CD4-positive, alpha-beta T cell treated with Interleukin-1 beta for 1 hour (primary cell): ENCODE data around the gene SHROOM3.

ENCODE experiments used
- DNase-seq, 2 donors: peaks; one replicate each; pipeline ENCODE4 v3.0.0-alpha.2; 2020 to 2022

SHROOM3 gene

DNA sequence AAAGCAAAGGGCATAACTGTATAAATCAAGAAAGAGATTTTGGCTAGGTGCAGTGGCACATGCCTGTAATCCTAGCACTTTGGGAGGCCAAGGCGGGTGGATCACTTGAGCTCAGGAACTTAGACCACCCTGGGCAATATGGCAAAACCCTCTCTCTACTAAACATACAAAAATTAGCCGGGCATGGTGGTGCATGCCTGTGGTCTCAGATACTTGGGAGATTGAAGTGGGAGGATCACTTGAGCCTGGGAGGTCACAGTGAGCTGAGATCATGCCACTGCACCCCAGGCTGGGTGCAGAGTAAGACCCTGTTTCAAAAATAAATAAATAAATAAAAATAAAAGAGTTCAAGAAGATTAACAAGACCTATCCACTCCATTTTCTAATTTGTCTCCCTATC, 235.6 kb downstream of the SHROOM3 start:
- no peak for DNase-seq

DNA sequence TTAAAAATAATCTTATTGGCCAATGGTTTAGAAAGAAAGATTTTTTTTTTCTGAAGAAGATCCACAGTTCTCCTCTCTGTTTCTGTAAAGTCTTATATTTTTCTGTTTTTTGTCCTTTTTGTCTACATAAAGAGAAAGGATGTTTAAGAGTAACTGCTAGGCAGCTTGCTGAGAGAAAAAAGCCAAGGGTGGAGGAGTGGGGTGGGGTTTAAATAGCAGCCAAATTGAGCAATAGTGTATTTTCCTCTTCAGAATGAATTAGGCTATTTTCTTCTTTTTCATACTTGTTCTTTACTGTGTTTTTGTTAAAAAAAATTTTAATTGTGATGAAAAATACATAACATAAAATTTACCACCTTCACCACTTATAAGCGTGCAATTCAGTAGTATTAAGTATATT, 238.3 kb downstream of the SHROOM3 start:
- no peak for DNase-seq

DNA sequence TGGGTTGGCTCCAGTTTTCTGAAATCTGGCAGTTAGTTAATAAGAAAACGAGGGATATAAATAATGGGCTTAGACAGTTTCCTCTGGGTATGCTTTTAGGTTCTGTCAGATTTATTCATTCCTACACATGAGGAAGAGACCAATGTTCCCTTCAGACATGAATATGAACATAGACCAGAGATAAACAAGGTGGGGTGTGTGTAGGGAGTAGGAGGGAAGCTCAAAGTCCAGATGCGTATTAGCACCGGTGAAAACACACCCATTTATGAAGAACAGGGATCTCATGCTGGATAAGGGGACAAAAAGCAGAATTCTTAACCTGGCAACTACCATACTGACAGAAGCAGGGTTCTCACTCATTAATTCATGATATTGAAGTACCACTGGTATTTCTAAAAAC, 240.0 kb downstream of the SHROOM3 start:
- DNase-seq: no peak

DNA sequence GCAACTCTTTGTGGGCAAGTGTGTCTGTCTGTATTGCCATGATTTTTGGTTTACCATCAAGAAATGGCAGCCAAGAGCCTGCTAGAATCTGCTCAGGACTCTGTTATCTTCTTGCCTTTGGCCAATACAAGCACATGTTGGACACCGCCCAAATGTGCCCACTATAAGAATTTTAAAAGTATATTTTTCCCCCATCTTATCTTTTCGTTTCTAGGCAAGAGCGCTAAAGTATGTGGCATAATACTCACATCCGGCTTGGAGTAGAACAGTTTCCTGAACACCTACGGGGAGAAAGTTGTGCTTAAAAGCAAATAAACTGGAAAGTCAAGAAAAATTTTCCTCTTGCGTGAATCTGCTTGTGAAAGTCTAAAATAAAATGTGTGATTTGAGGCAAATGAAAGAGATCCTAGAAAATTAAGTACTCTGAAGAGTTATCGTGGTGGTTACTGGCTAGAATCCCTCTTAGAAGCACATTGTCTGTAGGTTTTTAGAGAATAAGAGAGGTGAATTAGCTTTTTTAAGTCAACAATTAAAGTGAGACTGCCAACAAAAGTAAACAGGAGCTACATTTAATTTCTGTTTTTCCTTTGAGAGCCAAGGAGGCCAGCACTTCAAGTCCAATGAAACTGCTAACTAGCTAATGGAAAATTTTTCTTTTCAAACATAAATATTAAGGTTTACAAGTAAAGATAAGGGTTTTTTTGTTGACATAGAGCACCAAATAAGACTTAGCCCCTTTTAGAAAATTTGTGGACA, 242.7 kb downstream of the SHROOM3 start:
- no peak for DNase-seq

DNA sequence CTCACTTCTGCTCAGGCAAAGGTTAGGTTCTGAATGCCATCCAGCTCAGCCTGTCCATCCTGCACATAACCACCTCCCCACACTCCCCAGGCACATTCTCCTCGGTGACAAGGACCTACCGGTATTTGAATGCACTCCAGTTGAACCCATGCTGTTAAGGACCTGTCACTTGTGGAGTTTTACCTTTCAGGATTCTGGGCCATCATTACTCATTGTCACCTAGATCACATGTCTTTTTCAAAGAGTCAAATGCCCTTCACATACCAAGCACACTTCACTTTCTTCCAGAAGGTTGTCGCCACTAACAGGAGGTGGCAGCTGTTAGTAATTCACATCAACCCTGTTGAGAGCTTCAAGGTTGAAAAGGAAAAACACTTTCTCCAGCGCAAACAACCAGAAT, 244.7 kb downstream of the SHROOM3 start:
- no peak for DNase-seq

DNA sequence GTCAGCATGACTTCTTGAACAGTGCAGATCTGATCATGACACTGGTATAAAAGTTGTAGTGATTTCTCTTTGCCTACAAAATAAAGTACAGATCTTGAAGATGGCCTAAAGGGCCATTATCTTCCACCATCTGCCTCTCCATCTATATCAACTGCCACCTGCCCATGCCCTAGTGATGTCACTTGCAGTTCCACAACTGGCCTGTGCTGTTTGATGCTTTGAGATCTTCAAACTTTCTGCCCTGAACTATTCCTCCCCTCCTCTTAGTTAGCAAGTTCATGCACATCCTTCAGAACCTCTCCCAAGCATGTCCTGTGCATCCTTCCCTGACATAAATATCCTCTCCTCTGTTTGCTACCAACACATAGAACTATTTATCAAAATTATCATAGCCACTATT, 245.9 kb downstream of the SHROOM3 start:
- DNase-seq: no peak

DNA sequence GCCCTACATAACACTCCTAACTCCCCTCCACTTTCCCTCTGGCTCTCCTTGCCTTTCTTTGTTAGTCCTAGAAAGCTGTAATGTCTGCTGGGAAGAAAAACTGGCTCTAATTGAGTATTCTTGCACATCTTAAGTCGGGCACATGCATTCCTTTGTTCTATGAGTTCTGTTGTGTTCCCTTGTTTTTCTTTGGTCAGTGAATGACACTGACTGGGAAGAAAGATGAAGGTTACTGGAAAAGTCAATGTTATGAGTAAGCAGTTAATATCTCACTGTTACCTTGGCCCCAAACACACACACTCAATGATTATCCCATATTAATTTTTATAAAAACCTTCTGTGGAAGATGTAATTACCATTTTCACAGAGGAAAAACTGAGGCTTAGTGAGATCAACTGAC, 247.0 kb downstream of the SHROOM3 start:
- no peak for DNase-seq

DNA sequence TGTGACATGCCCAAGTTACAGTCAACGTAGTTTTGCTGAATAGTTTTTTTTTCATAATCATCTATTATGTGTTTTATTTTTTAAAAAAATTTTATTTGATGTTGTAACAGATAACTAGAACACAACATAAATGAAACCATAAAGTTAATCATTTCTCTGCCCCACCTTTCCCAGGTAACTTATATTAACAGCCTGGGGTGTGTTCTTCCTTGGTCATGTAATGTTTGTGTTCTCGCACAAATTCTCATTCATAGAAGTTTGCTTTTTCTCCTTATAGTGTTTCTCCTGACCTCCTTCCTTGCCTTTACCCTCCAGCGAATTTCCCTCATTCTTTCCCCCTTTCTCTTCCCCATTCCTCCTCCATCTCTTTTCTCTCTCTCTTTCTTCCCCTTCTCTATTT, 248.1 kb downstream of the SHROOM3 start:
- no peak for DNase-seq

DNA sequence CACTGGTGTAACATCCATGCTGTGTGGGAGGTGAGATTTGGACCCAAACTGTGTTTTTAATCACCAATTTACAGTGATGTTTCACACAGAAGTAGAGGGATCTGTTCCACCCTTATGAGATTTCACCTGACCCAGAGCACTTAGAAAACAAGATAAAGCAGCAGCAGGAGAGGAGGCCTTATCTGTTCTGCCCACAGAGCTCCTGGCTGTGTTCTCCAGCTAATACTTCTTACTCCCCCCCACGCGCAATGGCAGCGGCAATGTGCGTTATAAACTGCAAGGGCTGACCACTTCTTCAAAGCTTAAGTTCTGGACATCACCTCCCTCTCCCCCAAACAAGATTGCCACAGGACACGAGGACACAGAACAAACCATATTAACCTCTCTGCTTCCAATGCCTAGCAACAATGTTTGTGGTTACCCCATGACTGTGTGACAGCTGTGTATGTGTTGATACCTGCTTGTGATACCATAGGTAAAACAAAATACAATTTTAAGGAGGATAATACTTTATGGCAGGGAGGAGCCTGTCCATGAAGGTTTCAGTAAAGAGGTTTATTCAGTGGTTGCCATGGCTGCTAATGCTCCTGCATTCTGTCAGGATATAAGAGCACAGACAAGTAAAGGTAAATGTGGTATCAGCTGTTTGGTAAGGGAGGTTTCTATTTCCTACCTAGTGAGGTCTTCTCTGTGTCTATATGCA, 252.9 kb downstream of the SHROOM3 start:
- DNase-seq: no peak

DNA sequence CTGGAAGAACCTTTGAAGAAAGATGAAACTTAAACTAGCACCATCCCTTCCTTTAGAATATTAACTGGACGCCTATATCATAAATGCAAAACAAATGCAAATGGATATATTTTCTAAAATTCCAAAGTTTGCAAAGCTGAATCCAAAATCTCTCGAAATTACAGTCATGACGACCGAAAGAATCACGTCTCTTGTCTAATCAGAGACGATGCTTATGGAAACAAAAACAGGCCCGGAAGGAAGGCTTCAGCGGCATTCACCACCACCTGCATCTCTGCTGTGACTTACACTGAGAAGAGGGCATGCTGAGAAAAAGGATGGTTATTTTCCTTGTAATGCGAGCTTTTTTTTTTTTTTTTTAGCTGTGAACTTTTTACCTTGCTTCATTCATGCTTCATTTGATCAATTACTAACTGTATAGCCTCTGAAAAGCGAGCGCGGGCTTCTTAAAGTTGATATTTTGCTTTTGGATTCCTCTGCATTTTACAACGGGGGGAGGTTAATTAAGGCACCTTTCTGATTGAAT, 253.7 kb downstream of the SHROOM3 start:
- no peak for DNase-seq

DNA sequence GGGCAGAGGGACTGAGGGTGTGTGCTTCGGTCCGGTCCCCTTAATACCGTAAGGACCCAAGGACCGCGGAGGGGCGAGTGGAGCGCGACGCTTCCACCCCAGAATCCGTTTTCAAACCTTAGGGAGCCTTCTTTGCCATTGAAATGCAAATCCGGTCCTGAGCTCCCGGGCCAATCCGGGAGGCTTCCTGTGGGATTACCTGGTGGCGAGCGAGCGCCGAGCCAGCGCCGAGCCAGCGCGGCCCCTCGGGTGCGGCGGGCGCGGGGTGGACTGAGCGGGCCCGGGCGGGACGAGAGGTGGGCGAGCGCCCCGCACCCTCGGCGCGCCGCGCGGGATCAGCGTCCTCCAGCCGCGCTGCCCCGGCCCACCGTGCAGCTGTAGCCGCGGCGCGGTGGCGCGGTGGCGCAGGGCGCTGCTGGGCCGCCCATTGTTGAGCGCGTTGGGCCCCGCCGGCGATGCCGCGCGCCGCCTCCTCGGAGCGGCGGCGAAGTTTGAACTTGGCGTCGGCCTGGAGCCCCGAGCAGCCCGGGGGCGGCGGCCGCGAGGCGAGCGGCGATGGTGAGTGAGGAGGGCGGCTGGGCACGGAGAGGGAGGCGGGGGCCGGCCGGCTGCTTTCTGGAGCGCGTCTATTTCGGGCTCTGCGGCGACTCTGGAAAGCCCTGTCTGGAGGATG, 254.3 kb downstream of the SHROOM3 start:
- no peak for DNase-seq

DNA sequence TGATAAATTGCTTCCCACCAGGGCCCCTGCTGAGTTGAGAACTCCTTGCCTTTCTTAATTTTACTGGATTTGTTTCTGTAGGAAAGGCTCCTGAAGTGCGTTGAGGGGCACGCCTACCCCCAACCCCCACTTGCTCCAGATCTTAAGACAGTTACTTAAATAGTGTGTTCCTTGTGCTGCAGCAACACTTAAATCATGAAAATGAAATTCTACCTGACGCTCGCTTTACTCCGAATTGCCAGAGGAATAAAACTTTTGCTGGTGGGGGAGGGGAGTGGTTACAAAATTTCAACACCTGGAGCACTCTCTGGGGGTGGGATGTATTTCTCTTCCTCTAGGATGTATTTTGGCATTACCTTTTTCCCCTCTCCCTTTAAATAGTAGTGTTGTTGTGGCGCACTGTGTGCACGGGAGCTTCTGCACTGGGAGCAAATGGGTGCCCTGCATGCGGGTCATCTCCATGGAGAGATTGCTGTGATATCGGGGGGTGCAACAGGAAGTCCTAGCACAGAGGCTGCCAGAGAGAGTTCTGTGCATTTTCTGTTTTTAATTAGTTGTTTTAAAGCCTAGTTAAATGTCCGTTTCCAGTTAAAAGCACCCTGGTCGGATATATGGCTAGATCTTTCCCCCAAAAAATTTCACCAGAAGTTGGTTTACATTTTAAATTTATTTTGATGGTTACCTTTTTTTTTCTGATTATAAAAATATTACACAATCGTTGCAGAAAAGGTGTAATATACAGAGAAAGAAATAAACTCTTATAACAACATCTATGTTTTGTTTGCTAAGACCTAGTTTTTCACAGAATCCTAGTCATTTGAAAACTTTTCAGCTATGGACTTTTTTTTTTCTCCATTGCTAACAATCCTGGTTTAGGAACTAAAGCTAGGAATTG, 255.2 kb downstream of the SHROOM3 start:
- no peak for DNase-seq

DNA sequence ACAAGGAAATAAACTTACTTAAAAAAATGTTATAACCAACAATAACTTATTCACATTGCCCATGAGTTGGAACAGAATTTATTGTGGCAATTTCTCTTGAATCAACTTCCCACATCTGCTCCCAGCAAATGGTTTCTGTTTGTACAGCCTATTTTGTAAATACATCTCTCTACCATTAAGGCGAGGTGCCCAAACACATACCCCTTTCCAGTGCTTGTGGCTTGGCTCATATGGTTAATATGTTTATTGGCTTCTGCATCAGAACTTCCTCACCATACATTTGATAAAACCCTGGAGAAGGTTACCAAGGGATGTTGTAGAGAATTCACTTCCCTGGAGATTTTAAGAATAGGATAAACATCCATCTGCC, 255.9 kb downstream of the SHROOM3 start:
- DNase-seq: no peak

DNA sequence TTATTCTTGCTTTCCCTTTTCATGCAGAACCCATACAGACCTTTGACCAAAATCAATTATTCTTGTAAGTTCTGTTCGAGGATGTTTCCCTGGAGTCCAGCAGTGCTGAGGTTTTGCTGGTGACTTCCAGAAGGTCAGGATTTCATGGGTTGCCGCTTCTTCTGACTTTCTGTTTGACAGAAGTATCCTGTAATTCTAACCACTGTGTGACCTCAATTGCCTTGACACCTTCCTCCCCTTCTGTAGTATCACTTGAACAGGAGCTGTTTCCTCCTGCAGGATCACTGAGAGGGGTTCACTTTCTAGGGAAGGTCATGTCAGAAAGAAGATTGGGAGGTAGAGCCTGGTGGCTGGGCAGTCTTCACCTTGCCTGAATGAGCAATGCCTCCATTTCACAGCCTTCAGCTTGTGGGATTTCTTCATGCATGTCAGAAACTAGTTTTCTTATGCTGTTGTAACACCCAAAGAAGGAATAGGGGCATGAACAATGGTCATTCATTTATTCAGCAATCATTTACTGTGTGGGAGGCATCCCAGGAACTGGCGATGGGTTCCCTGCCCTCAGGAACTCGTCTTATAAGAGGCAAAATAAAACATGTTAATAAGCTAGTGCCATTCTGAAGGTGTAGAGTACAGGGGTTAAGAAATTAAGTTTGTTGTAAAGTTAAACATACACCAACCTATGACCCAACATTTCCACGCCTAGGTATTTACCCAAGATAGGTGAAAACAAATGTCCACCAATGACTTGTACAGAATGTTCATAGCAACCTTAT, 257.0 kb downstream of the SHROOM3 start:
- DNase-seq: no peak

DNA sequence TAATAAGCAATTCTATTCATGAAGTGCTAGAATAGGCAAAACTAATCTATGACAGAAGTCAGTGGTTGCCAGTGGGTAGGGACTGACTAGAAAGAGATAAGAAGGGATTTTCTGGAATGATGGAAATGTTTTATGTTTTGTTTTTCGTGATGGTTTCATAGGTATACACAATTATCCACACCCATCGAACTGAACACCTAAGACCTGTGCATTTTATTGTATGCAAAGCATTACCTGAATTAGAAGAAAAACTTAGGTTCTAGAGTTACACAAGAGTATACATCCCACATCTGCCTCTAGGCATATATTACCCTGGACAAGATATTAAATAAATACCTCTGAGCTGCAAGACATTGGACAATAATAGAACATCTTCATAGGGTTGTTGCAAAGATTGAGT, 257.7 kb downstream of the SHROOM3 start:
- DNase-seq: no peak

DNA sequence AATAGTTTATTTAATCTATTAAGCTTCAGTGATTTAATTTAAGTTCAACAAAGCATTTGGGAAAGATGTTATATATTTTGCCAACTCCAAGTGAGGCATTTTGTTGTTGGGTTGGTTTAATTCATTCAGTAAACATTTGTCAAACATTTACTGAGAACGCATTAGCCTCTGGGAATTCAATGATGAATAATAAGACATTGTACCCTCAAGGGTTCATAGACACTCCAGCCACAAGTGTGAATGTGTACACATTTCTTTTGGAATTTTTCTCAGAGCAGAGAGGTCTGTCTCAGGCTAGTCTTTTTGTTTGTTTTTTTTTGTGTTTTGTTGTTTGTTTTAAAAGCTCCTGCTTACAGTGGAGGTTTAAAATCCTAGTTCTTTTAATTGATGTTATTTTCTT, 259.0 kb downstream of the SHROOM3 start:
- DNase-seq: no peak

DNA sequence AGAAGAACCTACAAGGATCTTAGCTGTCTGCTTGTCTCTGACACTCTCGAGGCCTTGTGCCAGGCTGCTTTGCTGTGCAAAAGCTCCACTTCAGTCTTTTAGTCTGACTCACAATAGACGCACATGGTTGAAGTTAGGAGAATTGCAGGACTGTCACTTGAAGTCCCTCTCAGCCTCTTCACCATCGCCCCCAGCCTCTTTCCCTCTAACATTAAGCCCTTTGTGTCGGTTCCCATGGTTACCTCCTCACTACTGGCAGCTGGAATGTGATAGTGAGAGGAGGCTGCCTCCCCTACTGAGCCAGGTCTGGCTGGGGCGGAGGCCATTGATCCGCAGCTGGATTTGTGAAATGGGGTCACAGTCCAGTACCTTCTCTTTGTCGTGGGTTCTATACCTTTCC, 261.1 kb downstream of the SHROOM3 start:
- no peak for DNase-seq

DNA sequence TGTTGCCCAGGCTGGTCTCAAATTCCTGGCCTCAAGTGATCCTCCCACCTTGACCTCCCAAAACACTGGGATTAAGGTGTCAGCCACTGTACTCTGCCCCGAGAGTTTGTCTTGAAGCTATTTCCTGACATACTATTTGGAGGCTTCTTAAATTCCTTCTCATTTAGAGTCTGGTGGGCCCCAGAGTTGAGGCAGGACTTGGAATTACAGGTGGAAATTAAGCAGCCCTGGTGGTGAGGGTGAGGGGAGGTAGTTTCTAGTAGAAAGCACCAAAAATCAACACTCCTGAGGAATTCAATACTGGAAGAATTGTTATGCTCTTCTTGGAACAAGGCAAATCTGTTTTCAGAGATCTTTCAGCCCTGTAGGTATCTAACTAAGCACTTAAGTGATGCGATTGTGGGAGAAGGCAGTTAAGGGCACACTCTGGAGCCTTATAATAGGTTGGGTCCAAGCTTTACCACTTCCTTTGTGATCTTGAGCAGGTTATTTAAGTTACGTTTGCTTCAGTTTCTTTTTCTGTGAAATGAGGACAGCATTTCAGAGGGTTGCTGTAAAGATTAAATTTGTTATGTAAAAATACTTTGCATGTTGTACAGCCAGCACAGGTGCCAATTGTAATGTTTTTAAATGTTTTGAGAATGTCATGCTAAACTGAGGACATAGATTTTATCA, 262.2 kb downstream of the SHROOM3 start:
- DNase-seq: no peak

DNA sequence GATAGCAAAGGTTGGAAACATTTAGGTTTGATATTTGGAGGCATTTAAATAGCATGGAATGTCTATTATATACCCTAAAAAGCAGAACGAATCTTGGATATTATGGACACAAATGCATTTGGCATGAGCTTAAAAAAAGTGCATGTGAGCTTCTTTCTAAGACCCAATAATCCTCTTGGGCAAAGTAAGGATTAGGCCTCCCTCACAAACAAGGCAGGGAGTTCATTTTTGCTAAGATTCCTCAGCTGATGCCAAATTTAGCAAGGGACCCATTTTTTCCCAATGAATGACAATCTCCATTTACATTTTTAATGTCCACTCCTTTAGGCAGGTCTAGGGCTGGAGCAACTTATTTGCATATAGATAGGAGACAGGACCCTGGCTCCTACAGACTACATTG, 263.1 kb downstream of the SHROOM3 start:
- DNase-seq: no peak

DNA sequence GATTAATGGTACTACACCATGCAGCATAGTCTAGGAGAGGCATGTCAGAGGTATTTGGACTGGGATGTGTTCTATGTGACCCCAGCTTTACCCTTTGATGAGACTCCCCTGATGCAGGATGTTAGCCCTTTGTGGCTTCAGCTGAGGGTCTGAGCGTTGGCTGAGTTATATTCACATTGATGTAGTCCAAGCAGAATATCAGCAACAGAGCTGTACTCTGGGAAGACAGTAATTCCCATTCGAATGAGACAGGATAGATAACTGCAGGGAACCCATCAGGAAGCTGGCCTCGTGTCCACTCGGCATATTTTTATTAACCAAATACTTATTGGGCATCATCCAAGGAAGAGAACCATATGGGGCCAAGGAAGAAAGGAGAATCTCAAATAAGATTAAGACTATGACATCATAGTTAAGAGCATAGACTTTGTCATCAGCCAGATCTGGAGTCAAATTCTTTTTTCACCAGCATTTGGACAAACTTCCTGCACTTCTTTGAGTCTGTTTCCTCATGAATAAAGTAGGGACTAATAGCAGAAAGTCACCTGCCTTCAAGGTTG, 264.8 kb downstream of the SHROOM3 start:
- DNase-seq: no peak

DNA sequence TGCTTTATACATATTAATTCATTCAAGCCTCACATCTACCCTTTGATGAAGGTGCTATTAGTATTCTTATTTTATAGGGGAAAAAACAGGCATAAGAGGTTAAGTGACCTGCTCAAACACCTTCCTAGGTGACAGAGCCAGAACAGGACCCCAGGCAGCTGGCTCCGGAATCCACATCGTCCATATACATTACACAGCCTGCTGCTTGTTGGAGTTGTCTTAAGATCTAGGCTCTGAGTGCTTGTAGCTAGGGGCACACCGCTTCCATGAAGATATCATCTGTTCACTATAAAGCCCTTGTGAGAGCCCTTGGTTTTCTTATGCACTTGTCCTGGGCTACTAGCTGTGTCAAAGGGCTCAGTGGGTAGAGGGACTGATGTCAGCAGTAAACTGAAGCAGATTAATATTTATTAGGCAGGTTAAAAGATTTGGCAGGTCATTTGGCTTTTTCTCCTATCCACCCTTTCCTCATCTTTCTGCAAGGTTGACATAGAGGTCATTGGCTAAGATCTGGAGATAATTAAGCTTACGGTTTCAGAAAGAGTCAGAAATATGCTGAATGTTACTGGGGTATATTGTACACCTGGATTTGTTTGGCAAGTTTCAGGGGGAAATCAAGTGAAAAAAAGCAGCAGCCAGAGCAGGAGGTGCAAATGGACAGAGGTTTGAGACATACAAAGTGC, 267.6 kb downstream of the SHROOM3 start:
- DNase-seq: no peak
